SK-N-SH (cell line): ENCODE results near the gene SLC35G1.

Experiments
- CHD2 ChIP-seq: fragments of 150-350 bp; IDR thresholded peaks from 2 replicates; pipeline ENCODE4 v1.6.1; 2018; ENCODE audit warnings: low read length; ENCODE audit not compliant: partially characterized antibody
- CTCF ChIP-seq: fragments of 200-600 bp; sonication (generic); IDR thresholded peaks from 2 replicates; pipeline ENCODE4 v1.6.1; 2017; ENCODE audit warnings: antibody characterized with exemption, mild to moderate bottlenecking, moderate library complexity
- FOSL2 ChIP-seq: IDR thresholded peaks from 2 replicates; pipeline ENCODE4 v1.4.0; 2012; ENCODE audit warnings: low read depth, mild to moderate bottlenecking, moderate library complexity, borderline replicate concordance
- GABPA ChIP-seq: IDR thresholded peaks from 2 replicates; pipeline ENCODE4 v1.4.0; 2012; ENCODE audit warnings: low read depth, mild to moderate bottlenecking
- JUND ChIP-seq: IDR thresholded peaks from 2 replicates; pipeline ENCODE4 v1.4.0; 2012
- POLR2AphosphoS5 ChIP-seq: IDR thresholded peaks from 2 replicates; pipeline ENCODE4 v1.6.1; 2012; ENCODE audit warnings: low read depth, low read length
- REST ChIP-seq: IDR thresholded peaks from 2 replicates; pipeline ENCODE4 v1.6.1; 2012; ENCODE audit warnings: mild to moderate bottlenecking, low read depth, low read length, moderate library complexity
- RFX5 ChIP-seq: IDR thresholded peaks from 2 replicates; pipeline ENCODE4 v1.6.1; 2012; ENCODE audit warnings: mild to moderate bottlenecking, improper control_type of control experiment, low read length
- SIN3A ChIP-seq: IDR thresholded peaks from 2 replicates; pipeline ENCODE4 v1.6.1; 2012; ENCODE audit warnings: low read depth, mild to moderate bottlenecking, low read length, moderate library complexity, borderline replicate concordance
- TAF1 ChIP-seq: IDR thresholded peaks from 2 replicates; pipeline ENCODE4 v1.6.1; 2012; ENCODE audit warnings: low read depth, mild to moderate bottlenecking, low read length, moderate library complexity, borderline replicate concordance
- TEAD4 ChIP-seq: IDR thresholded peaks from 2 replicates; pipeline ENCODE4 v1.4.0; 2012; ENCODE audit warnings: mild to moderate bottlenecking, borderline replicate concordance; ENCODE audit not compliant: insufficient read depth
- TF ChIP-seq, protein P1 (sequence below): IDR thresholded peaks from 2 replicates; pipeline ENCODE4 v1.4.0; 2012; ENCODE audit warnings: low read depth
- TF ChIP-seq, protein P2 (sequence below): fragments of 150-350 bp; IDR thresholded peaks from 2 replicates; pipeline ENCODE4 v1.6.1; 2017; ENCODE audit warnings: antibody characterized with exemption, low read length, low read depth, borderline replicate concordance

- TF ChIP-seq SIN3A (no peak), CTCF (no peak), GABPA (no peak), RFX5 (no peak), JUND (no peak), FOSL2 (no peak), TAF1 (no peak), POLR2AphosphoS5 (no peak), CHD2 (no peak), TEAD4 (no peak), REST (no peak)
- TF ChIP-seq, protein P1, sequence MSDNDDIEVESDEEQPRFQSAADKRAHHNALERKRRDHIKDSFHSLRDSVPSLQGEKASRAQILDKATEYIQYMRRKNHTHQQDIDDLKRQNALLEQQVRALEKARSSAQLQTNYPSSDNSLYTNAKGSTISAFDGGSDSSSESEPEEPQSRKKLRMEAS, result no peak
- TF ChIP-seq, protein P2, sequence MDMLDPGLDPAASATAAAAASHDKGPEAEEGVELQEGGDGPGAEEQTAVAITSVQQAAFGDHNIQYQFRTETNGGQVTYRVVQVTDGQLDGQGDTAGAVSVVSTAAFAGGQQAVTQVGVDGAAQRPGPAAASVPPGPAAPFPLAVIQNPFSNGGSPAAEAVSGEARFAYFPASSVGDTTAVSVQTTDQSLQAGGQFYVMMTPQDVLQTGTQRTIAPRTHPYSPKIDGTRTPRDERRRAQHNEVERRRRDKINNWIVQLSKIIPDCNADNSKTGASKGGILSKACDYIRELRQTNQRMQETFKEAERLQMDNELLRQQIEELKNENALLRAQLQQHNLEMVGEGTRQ, result no peak
These were observed 11.1 kb downstream of the SLC35G1 start for GRCh38 chr10:93904901-93905300.
